Heart left ventricle (tissue), 13 donors: ENCODE data around the gene MCTP2.

Source experiments
- POLR2A ChIP-seq, 2 donors: fragments of 450-650 bp; IDR thresholded peaks; one replicate each; pipeline ENCODE4 v1.6.1; 2017; ENCODE audit warnings: antibody characterized with exemption in 2 of 2, mild to moderate bottlenecking in 2 of 2, moderate library complexity in 2 of 2
- TF ChIP-seq, protein P1 (sequence below), 12 donors: fragments of 200-600 bp; sonication (generic) in 4 of 12; IDR thresholded peaks; one replicate each; pipeline versions ENCODE4 v1.5.0 to v1.8.0; 2018 to 2022; ENCODE audit warnings: antibody characterized with exemption in 12 of 12, mild to moderate bottlenecking in 5 of 12
- donor health status: ischemic (EF 13 %, LVEDD 7.1; RV severe dilation, severe dysfunction).
- donor health status: DM: no; HTN: yes; CAD: no.
- donor health status: DM: no; HTN: no; CAD: no.
- donor health status: ischemic (EF 25% LVEDD 6.9; RV normal size, moderate dysfunction).
- donor health status: ischemic (EF 25% LVEDD 5.7; RV mildly dilated, moderate dysfunction).
- donor health status: ischemic (EF 35%, LVEDD 5.7; RV mildly dilated, moderate dysfunction).
- donor health status: nonischemic (EF 11% LVEDD 7.7; RV severe dilation, severe dysfunction).
- donor health status: DM: yes; HTN: yes; CAD: no.
- donor health status: PGD.
- donor health status: ischemic (EF 29% LVEDD 5.4; RV normal size, mild dysfunction).
- donor health status: nonischemic (EF 23%, LVEDD 6.1; RV moderate dilation, normal function).

DNA sequence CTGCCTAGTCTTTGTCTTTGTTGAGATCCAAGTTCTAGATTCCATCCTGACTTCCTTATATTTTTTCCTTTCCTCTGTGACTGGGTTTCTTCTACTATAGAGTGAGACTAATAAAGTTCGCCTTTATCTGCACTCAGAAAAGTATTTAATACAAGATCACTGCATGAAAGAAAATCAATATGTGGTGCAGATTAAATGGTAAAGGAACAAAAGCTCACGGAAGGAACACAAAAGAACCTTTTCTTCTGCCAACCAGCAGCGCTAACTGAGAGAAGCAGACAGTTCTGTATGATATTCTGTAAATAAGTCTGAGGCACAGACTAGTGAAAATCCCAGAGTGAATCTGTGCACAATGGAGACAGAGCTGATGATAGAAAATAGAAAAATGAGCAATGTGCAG is 31.6 kb upstream of the MCTP2 start:
- TF ChIP-seq, protein P1, sequence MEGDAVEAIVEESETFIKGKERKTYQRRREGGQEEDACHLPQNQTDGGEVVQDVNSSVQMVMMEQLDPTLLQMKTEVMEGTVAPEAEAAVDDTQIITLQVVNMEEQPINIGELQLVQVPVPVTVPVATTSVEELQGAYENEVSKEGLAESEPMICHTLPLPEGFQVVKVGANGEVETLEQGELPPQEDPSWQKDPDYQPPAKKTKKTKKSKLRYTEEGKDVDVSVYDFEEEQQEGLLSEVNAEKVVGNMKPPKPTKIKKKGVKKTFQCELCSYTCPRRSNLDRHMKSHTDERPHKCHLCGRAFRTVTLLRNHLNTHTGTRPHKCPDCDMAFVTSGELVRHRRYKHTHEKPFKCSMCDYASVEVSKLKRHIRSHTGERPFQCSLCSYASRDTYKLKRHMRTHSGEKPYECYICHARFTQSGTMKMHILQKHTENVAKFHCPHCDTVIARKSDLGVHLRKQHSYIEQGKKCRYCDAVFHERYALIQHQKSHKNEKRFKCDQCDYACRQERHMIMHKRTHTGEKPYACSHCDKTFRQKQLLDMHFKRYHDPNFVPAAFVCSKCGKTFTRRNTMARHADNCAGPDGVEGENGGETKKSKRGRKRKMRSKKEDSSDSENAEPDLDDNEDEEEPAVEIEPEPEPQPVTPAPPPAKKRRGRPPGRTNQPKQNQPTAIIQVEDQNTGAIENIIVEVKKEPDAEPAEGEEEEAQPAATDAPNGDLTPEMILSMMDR (IDR thresholded peaks at IDR 0.05), result no peak
- no peak for TF ChIP-seq POLR2A (IDR thresholded peaks at IDR 0.05)
